ENCODE measurements around the gene OXCT1.

Gene OXCT1

DNA sequence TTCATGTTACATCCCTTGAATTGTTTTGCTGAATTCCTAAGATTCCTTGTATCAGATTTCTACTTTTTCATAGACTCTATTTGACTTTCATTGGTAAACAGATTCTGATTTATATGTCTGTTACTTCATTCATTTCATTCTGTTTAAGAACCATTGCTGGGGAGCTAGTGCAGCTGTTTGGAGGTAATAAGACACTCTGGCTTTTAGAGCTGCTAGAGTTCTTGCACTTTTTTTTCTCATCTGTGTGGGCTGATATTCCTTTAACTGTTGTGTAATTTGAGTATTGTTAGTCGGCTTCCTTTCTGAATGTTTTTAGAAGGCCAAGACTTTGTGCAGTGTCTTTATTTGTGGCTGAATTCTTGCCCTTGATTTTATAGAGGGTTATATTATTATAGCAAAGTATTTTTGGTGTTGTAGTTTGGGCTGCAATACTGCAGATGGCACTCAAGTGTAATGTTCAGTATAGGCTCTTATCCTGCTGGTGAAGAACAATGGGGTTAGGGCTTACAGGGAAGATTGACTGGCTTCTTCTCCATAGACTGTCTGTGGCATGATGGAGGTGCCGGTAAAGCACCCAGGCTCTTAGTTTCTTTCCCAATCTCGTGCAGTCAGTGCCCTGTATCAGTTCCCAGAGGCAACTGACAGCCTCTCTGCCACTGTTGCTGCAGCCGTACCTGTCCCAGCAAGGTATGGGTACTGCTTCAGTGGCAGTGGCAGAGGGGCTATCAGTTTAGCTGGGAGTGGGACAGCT is 162.2 kb downstream of the OXCT1 start:
- DNase-seq, result no peak

DNA sequence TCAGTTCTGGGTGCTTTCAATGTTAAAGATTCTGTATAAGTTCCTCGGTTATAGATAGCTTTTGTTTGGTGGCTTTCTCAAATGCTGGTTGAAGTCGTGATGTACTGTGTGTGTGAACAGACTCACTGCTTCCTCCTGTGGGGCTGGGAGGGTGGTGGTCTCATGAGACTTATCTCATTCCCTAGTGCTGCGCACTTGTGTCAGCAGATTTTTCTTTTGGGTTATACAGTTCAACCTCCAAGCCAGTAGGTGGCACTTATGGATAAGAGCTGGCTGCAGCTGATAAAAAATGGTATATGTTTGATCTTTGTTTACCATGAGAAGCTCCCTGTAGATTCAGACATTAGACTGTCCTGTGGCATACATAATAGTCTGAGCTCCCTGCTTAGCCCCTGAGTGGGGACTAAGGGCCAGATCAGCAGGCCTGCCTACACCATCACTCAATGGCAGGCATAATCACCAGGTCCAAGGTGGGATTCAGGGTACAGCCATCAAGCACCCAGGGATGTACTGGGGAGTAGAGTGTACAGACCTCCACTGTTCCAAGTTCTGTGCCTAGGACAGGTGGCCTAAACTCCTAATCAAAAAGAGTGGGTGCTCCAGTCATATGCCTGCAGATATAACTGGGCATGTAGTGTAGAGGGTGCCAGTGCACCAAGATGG is 174.2 kb downstream of the OXCT1 start:
- DNase-seq, result no peak

DNA sequence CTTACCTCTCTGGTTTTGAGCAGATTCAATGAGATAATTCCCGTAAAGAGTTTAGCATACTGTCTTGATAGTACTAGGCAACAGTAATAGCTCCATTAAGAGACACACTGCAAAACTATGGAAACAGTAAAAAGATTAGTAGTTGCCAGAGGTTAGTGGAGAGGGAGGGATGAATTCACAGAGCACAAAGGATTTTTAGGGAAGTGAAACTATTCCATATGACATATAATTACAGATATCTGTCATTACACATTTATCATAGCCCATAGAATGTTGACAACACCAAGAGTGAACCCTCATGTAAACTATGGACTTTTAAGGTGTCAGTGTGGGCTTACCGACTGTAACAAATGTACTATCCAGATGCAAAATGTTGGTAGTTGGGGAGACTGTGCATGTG is 183.5 kb downstream of the OXCT1 start:
- no peak for DNase-seq

DNA sequence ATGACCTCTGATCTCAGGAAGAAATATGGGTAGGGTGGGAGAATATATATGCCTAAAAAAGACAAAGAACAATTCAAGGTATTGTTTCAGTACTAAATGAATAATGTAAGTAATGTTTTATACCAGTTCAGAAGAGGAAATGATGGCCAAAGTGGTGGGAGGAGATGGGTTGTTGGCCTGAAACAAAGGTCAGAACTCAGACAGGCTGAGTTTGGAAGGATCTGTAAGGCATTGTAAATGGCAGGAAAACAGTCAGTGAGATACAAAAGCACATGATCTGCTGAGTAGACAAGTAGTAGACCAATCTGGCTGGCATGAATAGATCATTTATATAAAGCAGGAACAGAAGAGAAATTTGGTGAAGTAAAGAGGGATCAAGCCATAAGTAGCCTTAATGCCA is 184.0 kb downstream of the OXCT1 start:
- no peak for DNase-seq

DNA sequence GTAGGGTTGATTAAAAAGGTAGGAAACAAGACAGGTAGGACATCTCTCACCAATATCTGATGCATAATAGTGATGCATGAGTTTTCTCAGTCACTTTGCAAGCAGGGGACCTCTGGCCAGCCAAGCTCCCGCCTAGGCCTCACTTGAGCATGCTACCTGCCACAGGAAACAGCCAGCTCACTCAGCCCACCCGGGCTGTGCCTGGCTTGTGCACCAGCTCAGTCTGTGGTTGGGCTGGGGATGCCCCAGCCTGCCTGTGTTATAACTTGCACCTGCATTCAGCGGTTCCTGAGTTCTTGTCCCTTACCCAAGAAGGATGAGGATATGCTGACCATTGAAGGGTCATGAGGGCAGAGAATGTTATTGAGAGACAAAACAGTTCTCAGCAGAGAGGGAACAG is 187.0 kb downstream of the OXCT1 start:
- no peak for DNase-seq

DNA sequence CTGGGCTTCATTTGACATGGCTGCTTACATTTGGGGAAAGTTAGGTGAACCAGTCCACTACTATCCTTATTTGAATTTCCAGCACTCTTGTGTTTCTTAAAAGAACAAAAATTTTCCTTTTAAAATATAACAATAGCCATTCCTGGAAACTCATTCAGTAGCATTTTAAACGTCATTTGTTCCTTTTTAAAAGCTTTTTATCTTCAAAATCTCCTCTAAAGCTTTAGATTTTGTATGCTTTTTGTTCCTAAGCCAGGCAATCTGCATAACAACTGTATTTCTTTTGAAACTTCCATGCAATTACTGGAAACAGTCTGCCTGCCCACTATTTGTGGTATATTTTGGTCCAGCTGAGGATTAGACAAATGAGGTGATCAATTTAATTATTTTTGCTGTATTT is 187.6 kb downstream of the OXCT1 start:
- DNase-seq, result no peak

DNA sequence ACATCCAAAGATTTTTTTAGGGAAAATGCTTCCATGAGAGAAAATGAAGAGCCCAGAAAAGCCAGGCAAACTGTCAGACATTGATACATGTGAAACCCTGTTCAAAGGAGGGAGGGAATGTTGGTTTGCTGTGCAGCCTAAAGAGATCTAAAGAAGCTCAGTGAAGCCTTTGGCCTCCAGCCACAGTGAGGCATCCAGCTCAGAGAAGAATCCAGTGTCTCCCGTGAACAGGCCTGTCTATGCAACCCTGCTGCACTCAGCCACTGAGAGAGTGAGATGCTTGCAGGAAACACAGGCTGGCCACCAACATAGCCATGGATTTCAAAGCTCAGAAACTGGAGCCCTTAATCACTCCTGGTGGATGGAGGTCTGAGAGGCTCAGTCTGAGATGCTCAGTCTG is 188.4 kb downstream of the OXCT1 start:
- DNase-seq, result no peak

Measured in NCI-H510A (cell line).